Left renal pelvis (tissue), 4 donors: ENCODE measurements around the gene NEB. TPM values are rescaled to one million over a fixed set of nuclear protein-coding genes. Genes with fewer than 3 reads are reported as not detected.
"Not testable (repeated sequence)": the region's sequence is repeated elsewhere in the genome, so short reads cannot be mapped to it uniquely, and the experiment has no call there.

Experiments
- DNase-seq, 4 donors: peaks; one replicate each; pipeline ENCODE4 v3.0.0-alpha.2; 2013; ENCODE audit warnings: low read depth in 4 of 4, low spot score in 3 of 4
- polyA plus RNA-seq, 4 donors: library from polyadenylated mRNA; unstranded; fragments of 120-200 nt; gene quantifications; one replicate each; pipeline ENCODE4 v1.2.1, GENCODE V29; 2013; ENCODE audit not compliant: insufficient read length in 4 of 4

NEB gene
- polyA plus RNA-seq, 4 donors = 2.1 to 20.3 (median 14.2) TPM

- DNase-seq = no peak
Observed at GRCh38 chr2:151760139-151760650, 25.9 kb upstream of the NEB start.

- no peak for DNase-seq
Observed at GRCh38 chr2:151758744-151759143, 24.5 kb upstream of the NEB start.

- no peak for DNase-seq
Observed at GRCh38 chr2:151757861-151758260, 23.6 kb upstream of the NEB start.

- DNase-seq = no peak
Observed at GRCh38 chr2:151756820-151757219, 22.5 kb upstream of the NEB start.

- no peak for DNase-seq
Observed at GRCh38 chr2:151754253-151754897, 20.1 kb upstream of the NEB start.

GRCh38 chr2:151753540-151753939 lies 19.3 kb upstream of the NEB start:
- DNase-seq = no peak

- DNase-seq = not testable (repeated sequence)
Observed at GRCh38 chr2:151745261-151745660, 11.0 kb upstream of the NEB start.

- no peak for DNase-seq
Observed at GRCh38 chr2:151730262-151730975, 3.9 kb downstream of the NEB start.

GRCh38 chr2:151729837-151730236 lies 4.4 kb downstream of the NEB start:
- no peak for DNase-seq

- DNase-seq = no peak
Observed at GRCh38 chr2:151729415-151729811, 4.9 kb downstream of the NEB start.

- no peak for DNase-seq
Observed at GRCh38 chr2:151728804-151729414, 5.4 kb downstream of the NEB start.

- no peak for DNase-seq
Observed at GRCh38 chr2:151727593-151728552, 6.4 kb downstream of the NEB start.

- DNase-seq = no peak
Observed at GRCh38 chr2:151721161-151721560, 13.1 kb downstream of the NEB start.

- DNase-seq = no peak
Observed at GRCh38 chr2:151720521-151720920, 13.8 kb downstream of the NEB start.

- DNase-seq = no peak
Observed at GRCh38 chr2:151718796-151719195, 15.5 kb downstream of the NEB start.

- no peak for DNase-seq
Observed at GRCh38 chr2:151718247-151718646, 16.0 kb downstream of the NEB start.

GRCh38 chr2:151716721-151717120 lies 17.6 kb downstream of the NEB start:
- no peak for DNase-seq

- DNase-seq = no peak
Observed at GRCh38 chr2:151713291-151713903, 20.9 kb downstream of the NEB start.

GRCh38 chr2:151711025-151711424 lies 23.3 kb downstream of the NEB start:
- DNase-seq = no peak

- no peak for DNase-seq
Observed at GRCh38 chr2:151708788-151709187, 25.5 kb downstream of the NEB start.
